GM18868 (cell line): ENCODE data around the gene CEACAM19.
A peak's percentile ranks its signal among the peaks of the same experiment; 100 is the strongest.
"Not testable (repeated sequence)": the region's sequence is repeated elsewhere in the genome, so short reads cannot be mapped to it uniquely, and the experiment has no call there.

ENCODE experiments used
- ATAC-seq: cut with Tn5 transposase; IDR thresholded peaks from one replicate; pipeline ENCODE4 v1.9.1; 2021; ENCODE audit warnings: mild to moderate bottlenecking, moderate library complexity; ENCODE audit not compliant: unreplicated experiment

CEACAM19 gene

GRCh38 chr19:44645407-44646048, 25.8 kb upstream of the CEACAM19 start:
- no peak for ATAC-seq

GRCh38 chr19:44646049-44646416, 25.2 kb upstream of the CEACAM19 start:
- ATAC-seq, result no peak

- no peak for ATAC-seq
Measured at GRCh38 chr19:44647144-44647543, 24.1 kb upstream of the CEACAM19 start.

- no peak for ATAC-seq
Measured at GRCh38 chr19:44648631-44649251, 22.5 kb upstream of the CEACAM19 start.

DNA sequence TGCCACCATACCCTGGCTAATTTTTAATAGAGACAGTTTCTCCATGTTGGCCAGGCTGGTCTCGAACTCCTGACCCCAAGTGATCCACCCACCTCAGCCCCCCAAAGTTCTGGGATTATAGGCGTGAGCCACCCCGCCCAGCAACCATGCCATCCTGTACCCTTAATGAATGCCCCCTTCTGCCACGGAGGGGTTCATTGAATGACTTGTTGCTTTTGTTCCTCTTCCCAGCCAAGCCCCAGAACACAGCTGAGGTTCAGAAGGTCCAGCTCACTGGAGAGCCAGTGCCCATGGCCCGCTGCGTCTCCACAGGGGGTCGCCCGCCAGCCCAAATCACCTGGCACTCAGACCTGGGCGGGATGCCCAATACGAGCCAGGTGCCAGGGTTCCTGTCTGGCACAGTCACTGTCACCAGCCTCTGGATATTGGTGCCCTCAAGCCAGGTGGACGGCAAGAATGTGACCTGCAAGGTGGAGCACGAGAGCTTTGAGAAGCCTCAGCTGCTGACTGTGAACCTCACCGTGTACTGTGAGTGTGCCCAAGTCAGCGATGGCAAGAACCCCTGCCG, 21.6 kb upstream of the CEACAM19 start:
- ATAC-seq, result no peak

GRCh38 chr19:44653343-44653742, 17.9 kb upstream of the CEACAM19 start:
- ATAC-seq, result no peak

- peak; percentile 89 for ATAC-seq
Measured at GRCh38 chr19:44653977-44654774, 17.1 kb upstream of the CEACAM19 start.

DNA sequence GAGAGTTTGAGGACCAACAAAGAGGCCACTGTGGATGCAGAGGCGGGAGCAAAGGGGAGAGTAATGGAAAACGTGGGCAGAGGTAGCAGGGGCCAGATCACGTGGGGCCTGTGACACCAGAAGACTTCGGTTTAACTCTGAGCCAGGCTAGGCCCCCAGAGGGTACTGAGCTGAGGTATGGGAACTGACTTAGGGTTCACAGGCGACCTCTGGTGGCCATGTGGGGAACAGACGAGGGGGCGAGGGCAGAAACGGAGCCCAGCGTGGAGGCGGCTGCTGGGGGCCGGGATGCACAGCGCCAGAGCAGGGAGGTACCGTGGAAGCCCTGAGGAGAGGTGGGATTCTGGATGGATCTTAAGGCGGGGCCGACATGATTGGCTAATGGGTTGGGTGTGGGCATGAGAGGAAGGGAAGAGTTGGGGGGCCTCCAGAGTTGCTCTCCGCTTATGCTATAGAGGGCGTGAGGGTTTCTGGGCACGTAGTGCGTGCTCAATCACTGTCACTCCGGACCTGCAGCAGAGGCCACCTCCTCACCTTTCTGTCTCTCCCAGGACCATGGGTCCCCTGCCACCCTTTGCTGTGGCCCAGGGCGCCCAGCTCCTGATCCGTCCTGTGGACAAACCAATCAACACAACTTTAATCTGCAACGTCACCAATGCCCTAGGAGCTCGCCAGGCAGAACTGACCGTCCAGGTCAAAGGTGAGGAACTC, 13.9 kb upstream of the CEACAM19 start:
- ATAC-seq, result no peak

DNA sequence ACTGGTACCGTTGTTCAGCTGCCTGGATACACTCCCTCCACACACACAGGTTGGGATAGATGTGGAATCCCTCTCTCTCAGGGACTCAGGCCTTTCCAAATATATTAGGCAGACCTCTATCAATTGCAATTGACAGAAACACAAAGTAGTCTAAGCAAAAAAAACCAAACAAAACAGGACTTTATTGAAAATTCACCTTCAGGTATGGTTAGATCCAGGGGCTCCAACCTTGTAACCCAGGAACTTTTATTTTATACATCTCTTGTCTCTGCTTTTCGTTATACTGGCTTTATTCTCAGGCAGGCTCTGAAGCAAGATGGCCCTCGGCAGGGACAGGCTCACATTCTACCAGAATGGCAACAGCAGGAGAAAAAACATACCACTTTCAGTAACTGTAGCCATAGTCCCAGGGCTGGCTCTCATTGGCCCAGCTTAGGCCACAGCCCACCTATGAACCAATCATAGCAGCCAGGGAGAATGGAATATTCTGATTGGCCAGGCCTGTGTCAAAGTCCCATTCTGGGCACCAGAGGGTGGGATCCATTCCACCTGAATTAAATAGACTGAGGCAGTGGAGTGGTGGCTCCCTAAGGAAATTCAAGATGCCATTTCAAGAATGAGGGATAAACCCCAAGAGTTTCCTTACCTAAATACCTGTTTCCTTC, 13.1 kb upstream of the CEACAM19 start:
- ATAC-seq, result no peak

DNA sequence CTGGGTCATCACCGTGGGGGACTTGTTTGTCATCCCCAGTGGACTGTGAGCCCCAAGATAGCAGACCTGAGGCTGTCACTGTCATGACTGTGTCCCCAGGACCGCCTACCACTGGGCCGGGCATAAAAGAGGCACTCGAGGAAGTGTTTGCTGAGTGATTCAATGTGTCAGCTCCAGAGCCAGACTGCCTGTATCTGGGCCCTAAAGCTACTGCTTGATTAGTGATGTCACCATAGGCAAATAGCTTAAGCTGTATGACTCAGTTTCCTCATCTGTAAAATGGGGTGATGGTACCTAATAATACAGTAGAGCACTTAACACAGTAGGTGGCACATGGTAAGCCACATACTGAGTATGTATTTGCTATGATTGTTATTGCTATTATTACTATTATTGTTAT, 11.2 kb upstream of the CEACAM19 start:
- no peak for ATAC-seq

GRCh38 chr19:44661205-44661604, 10.1 kb upstream of the CEACAM19 start:
- no peak for ATAC-seq

DNA sequence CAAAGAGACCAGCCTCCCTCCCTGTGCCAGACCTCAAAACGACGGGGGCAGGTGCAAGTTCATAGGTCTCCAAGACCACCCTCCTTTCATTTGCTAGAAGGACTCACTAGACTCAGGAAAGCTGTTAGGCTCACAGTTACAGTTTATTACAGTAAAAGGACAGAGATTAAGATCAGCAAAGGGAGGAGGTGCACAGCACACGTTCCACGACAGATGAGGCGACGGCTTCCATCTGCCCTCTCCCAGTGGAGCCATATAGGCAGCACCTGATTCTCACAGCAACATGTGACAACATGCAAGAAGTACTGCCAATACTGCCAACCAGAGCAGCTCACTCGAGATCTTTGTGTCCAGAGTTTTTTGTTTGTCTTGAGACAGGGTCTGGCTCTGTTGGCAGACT, 9.4 kb upstream of the CEACAM19 start:
- ATAC-seq, result no peak

DNA sequence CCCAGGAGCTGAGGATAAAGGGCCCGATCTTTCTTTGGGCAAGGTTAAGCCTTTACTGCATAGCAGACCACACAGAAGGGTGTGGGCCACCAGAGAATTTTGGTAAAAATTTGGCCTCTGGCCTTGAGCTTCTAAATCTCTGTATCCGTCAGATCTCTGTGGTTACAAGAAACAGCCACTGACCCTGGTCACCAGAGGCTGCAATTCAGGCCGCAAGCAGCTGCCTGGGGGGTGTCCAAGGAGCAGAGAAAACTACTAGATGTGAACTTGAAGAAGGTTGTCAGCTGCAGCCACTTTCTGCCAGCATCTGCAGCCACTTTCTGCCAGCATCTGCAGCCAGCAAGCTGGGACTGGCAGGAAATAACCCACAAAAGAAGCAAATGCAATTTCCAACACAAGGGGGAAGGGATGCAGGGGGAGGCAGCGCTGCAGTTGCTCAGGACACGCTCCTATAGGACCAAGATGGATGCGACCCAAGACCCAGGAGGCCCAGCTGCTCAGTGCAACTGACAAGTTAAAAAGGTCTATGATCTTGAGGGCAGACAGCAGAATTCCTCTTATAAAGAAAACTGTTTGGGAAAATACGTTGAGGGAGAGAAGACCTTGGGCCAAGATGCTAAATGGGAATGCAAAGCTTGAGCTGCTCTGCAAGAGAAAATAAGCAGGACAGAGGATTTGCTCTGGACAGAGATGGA, 8.4 kb upstream of the CEACAM19 start:
- no peak for ATAC-seq

DNA sequence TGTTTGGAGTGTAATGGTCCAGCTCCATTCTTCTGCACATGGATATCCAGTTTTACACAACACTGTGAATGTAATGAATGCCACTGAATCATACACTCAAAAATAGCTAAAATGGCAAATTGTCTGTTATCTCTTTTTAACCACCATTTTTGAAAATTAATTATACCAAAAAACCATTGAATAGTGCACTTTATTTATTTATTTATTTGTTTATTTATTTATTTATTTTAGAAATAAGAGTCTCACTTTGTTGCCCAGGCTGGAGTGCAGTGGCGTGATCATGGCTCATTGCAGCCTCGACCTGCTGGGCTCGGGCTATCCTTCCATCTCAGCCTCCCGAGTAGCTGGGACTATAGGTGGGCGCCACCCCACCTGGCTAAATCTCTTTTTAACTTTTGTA, 7.3 kb upstream of the CEACAM19 start:
- no peak for ATAC-seq

DNA sequence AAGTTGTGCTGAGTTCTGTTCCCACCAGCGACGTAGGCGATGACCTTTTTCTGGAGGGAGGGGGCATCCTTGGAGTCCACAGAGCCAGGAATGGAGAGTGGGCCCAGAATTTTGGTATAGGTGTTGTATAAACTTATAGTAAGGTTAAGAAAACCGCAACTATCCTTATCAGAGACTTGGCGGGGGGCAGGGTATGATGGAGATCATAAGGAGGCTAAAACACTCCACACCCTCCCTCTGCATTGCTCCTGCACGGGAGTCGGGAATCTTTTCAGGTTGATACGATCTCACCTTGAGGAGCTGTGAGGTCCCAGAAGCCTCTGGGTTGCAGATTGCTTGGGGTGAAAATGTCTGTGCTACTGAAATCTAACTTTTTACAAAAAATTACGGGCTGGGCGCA, 6.3 kb upstream of the CEACAM19 start:
- ATAC-seq, result no peak

DNA sequence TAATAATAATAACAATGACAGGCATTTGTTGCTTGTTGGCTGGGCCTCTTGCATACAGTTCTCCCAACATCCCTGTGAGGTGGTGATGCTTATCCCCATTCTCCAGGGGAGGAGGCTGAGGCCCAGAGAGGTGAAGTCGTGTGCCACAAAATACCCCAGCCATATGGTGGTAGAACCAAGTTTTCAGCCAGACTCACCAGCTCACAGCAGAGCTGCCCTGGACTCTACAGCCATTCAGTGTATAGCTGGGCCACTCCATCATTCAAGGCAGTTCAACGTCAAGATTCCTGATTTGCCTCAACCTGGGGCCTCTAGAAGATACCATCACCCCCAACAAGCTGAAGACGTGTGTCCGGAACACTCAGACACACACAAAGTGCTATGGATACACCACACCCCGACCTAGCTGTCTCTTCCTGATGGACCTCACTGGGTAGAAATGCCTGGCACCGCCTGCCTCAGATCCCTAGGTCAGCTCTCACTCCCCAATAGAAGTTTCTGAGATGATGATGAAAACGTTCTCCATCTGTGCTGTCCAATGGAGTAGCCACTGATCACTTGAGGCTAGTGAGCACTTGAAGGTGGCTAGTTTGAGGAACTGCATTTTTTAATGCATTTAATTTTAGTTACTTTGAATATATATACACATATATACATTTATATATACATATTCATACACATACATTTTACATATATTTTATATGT, 4.3 kb upstream of the CEACAM19 start:
- no peak for ATAC-seq

DNA sequence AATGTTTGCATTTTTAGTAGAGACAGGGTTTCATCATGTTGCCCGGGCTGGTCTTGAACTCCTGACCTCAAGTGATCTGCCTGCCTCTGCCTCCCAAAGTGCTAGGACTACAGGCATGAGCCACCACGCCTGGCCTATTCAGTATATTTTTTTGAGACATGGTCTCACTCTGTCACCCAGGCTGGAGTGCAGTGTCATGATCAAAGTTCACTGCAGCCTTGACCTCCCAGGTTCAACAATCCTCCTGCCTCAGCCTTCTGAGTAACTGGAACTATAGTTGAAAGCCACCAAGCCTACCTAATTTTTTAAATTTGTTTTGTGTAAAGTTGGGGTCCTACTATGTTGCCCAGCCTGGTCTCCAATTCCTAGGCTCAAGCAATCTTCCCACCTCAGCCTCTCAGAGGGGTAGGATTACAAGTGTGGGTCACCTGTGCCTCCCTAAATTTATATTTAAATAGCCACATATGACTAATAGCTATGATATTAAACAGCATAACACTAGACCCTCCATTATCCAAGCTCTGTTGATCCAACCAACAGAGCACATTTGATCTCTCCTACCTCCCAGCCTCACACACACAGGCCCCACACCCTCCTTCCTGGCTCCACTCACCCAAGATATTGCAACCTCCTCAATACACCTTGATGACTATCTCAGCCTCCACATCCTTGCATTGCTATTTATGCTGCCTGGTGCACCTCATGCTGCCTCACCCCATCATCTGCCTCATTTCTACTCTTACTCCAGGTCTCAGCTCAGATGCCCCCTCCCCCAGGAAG, 2.1 kb upstream of the CEACAM19 start:
- ATAC-seq, result no peak

- not testable (repeated sequence) for ATAC-seq
Measured at GRCh38 chr19:44670027-44670426, 1.3 kb upstream of the CEACAM19 start.

- no peak for ATAC-seq
Measured at GRCh38 chr19:44672226-44672625, 944 bp downstream of the CEACAM19 start.
